MM.1S (cell line): Measurements from ENCODE around the gene IL1B.

Experiments used
- EZH2 ChIP-seq: fragments of 300-600 bp; sonication (generic); optimal IDR thresholded peaks from 2 replicates; pipeline ENCODE3; 2017; ENCODE audit warnings: low read depth, mild to moderate bottlenecking, antibody characterized with exemption, low read length, mixed read lengths
- EZH2phosphoT487 ChIP-seq: fragments of 300-600 bp; sonication (generic); IDR thresholded peaks from 2 replicates; pipeline ENCODE4 v1.6.1; 2018; ENCODE audit warnings: antibody characterized with exemption, low read length
- TF ChIP-seq, protein P1 (sequence below): fragments of 300-600 bp; sonication (generic); IDR thresholded peaks from 2 replicates; pipeline ENCODE4 v1.5.1; 2016; ENCODE audit warnings: antibody characterized with exemption, low read length, mixed read lengths

DNA sequence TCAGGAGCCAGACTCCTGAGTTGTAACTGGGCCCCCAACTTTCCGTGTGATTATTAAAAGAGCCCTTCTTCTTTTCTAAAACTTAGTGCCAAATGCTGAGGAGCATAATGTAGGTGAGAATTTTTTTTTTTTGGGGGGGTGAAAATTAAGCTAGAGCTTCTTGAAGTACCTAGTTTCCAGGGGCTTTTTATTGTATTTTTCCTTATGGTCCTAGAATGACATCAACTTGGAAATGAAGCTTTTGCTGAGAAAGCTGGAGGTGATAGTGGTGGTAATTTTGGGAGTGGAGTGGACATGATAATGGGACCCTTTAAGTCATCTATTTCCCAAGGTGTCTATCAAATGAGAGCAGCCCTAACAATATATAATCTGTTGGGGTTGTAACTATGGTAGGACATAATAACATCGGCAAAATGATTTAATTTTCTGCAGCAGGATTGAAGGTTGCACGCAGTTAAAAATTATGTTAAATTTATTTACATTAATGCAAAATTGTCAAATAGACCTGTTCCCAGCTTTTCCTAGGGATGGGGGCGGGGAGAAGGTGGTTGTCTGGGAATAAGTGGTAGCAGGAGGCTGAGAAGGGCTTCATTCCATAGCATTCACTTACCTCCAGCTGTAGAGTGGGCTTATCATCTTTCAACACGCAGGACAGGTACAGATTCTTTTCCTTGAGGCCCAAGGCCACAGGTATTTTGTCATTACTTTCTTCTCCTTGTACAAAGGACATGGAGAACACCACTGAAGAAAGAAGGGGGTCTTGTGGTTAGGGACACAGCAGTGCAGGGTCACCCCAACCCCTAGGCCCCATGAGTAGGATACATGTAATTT lies 5.7 kb downstream of the IL1B start:
- TF ChIP-seq, protein P1, sequence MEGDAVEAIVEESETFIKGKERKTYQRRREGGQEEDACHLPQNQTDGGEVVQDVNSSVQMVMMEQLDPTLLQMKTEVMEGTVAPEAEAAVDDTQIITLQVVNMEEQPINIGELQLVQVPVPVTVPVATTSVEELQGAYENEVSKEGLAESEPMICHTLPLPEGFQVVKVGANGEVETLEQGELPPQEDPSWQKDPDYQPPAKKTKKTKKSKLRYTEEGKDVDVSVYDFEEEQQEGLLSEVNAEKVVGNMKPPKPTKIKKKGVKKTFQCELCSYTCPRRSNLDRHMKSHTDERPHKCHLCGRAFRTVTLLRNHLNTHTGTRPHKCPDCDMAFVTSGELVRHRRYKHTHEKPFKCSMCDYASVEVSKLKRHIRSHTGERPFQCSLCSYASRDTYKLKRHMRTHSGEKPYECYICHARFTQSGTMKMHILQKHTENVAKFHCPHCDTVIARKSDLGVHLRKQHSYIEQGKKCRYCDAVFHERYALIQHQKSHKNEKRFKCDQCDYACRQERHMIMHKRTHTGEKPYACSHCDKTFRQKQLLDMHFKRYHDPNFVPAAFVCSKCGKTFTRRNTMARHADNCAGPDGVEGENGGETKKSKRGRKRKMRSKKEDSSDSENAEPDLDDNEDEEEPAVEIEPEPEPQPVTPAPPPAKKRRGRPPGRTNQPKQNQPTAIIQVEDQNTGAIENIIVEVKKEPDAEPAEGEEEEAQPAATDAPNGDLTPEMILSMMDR, result no peak
- no peak for TF ChIP-seq EZH2
- TF ChIP-seq EZH2phosphoT487, result no peak
